Measurements from ENCODE around the gene UNC13D.
"Not testable (repeated sequence)": the region's sequence is repeated elsewhere in the genome, so short reads cannot be mapped to it uniquely, and the experiment has no call there.

UNC13D gene

DNA sequence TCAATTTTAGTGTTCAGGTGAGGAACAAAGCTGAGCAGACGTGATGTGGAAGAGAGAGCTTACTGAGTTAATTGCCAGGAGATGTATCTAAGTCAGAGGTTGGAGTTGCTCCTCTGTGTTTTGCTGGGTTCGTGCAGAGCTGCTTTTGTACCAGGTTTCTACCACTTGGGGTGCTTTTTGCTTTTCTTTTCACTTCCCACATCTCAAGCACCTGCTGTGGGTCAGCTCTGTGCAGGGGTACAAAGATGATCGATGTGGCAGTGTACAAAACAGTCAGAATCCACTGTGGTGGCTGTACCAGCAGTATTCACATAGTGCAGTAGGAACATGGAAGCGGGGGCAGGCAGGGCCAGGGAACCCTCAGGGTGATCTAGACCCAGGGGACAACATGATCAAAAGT is 44.8 kb downstream of the UNC13D start:
- no peak for DNase-seq (ENCODE audit: low read depth)

- DNase-seq (ENCODE audit: low read depth), result no peak
These were observed 48.2 kb downstream of the UNC13D start for GRCh38 chr17:75795820-75796607.

DNA sequence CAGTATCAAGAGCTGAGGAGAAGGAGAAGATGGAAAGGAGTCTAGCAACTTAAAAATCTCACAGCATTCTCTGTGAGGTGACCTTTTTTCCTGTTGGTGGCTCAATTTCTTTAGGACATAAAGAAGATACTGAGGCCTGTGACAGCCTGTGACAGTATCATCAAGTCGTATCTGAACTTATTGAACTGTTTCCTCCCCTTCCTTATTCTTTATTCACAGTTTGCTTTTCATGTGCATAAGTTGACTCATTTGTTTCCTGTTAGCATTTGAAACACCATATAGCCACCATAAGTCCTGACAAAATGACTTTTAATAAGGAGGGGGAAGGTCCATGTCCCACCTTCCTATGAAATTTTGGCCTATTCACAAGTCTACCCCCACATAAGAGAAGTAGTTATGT is 50.7 kb downstream of the UNC13D start:
- no peak for DNase-seq (ENCODE audit: low read depth)

GRCh38 chr17:75791254-75791653 is 53.0 kb downstream of the UNC13D start:
- DNase-seq (ENCODE audit: low read depth), result no peak

DNA sequence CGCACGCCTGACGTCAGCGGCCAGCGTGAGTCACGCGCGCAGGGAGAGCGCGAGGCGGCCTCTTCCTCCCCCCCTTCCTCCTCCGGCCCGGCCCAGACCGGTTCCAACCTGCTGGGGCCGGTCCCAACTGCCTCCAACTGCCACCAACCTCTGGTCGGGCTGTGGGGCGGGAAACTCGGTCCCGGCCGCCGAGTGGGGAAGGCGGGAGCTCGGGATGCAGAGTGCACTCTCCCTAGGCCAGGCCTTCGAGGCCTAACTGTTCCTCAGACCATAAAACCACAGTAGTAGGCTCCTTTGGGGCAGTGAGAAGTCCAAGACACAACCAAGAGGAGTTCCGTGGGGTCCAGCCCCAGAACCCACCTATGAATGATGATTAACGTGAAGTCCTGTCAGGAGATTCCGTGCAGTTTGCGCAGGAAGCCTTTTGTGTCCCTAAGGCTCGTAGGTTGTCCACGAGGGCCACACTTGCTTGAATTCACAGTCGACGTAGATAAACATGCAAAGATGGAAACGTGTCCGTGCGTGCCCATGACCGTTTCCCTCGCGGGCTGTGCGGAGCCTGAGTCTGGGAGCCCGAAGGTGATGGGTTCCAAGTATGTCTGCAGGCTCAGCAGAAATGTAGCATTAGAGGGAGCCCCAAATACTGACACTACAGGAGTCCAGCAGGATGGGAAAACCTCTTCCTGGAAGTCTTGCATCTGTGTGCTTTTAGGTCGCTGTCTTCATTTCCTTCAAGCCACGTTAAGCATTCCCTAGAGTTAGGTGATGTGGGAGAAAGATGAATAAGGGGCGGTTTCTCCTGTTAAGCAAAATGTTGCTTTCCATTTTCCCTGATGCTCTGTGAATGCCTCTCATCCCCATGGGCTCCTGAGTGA is 59.0 kb downstream of the UNC13D start:
- peak; percentile 90 for DNase-seq (ENCODE audit: low read depth)

DNA sequence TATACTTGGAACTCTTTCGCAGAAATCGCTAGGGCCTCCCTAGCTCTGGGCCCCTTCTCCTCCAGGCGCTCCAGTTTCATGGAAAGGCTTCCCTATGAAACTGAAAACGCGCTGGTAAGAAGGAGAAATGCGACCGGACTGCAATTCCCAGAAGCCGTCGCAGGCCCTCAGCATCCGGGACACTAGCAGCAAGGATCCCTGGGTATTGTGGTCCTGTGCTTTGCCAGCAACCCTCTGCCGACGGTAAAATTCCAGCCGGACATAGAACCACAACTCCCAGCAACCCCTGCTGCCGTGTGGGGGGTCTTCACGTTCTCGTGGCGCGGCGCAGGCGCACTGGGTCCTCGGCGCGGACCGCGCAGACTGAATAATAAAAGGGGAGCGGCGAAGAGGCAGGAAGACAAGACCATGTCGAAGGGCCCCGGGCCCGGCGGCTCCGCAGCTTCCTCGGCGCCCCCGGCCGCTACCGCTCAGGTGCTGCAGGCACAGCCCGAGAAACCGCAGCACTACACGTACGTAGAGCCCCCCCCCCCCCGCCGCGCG is 59.7 kb downstream of the UNC13D start, which contains the start of gene UNK:
UNK (plus strand) TSS at position 334 of the 543 bp plus-strand sequence; CDS start at position 409, 75 bp downstream.
- peak; percentile 92 for DNase-seq (ENCODE audit: low read depth)

GRCh38 chr17:75783803-75784472 is 60.3 kb downstream of the UNC13D start:
- DNase-seq (ENCODE audit: low read depth), result no peak

DNA sequence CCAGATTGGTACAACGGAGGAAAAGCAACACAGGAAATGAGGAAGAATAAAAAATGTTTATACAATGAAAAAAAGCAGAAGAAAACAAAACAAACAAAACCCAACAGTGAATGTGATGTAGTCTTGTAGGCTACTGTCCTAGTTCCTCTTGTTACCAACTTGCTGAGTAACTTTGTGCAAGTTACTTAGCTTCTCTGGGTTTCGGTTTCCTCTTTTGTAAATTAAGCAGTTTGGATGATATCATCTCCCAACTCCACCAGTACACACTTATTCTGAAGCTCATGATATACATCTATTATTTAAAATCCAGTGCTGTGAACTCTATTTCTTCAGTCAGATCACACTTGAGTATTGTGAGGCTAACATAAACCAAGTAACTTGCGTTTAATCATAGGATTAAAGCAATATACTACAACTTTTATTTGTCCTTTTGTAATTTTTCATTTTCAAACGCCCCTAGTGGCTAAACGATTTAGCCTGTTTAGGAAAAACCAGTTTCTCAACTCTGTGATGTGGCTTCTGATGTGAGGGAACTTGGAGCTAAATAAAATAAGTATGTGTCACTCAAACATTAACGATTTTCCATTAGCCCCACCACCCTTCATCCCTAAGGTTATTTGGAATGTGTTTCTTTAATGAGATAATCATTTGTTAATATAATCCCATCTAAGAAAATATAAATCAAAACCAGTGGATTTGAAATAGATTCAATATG is 61.0 kb downstream of the UNC13D start:
- DNase-seq (ENCODE audit: low read depth), result no peak

GRCh38 chr17:75779987-75780889 is 64.0 kb downstream of the UNC13D start:
- no peak for DNase-seq (ENCODE audit: low read depth)

GRCh38 chr17:75779250-75779986 is 64.8 kb downstream of the UNC13D start:
- DNase-seq (ENCODE audit: low read depth), result peak; percentile 91

- DNase-seq (ENCODE audit: low read depth), result peak; percentile 56
These were observed 65.3 kb downstream of the UNC13D start for GRCh38 chr17:75778861-75779249.

DNA sequence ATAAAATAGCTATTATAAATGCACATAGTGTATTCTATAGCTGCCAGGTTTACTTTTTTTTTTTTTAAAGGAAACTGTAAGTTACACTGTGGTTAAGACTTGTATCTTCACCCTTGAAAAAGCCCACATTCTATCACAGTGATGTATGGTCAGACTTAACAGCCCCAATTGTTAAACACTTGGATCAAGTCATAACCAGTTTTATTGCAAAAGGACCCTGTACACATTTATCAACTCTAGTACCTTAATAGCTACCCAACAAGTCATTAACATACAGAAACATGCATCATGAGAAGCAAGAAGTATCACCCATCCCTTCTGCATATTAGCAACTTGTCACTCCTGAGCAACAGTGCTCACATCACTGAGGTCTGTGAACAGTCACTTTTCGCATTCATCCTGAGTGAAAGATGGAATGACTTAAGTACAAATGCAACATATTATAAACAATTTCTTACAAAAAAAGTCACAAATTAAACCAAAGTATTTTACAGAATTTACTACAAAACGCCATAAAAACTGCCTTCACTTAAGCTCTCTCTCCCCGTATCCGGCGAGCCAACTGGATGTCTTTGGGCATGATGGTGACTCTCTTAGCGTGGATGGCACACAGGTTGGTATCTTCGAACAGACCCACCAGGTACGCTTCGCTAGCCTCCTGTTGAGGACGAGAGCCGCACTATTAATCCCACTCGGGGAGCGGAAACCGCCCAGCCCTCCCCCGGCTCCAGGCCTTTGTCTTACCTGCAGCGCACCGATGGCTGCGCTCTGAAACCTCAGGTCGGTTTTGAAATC is 65.9 kb downstream of the UNC13D start:
- DNase-seq (ENCODE audit: low read depth), result not testable (repeated sequence)

DNA sequence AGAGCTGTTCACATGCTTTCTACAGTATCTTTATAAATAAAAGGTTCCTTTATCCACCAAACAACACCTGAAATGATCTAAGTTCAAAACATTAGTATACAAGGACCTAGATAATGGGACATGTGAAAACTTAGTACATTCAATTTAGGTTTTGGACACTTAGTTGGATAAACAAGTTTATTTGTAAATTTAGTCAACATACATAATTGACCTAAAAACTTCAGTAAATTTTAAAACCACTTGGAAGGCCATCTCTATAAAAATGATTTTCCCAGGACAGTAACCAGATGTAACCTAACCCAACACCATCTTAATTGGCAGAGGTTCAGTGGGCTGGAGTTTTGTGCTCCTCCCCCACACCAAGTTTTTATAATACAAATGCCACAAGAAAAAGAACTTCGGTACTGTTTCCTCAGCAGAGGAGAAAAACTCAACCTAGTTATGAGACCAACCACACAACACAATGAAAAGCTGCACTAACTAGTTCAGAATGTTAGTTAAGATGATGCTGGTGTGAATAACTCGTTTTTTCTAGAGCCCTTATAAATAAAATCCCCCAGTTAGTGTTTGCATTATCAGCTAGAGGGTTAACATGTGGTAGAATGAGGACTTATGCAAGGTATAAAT is 66.8 kb downstream of the UNC13D start:
- DNase-seq (ENCODE audit: low read depth), result no peak

All from T follicular helper cell (primary cell).